Ammon's horn (tissue), 1 donor: Measurements from ENCODE around the gene PGK2.
"Not testable (repeated sequence)": the region's sequence is repeated elsewhere in the genome, so short reads cannot be mapped to it uniquely, and the experiment has no call there.

Experiments used
- DNase-seq: peaks from one replicate; pipeline ENCODE4 v3.0.0-alpha.2; 2016; ENCODE audit warnings: low spot score

PGK2 gene

DNA sequence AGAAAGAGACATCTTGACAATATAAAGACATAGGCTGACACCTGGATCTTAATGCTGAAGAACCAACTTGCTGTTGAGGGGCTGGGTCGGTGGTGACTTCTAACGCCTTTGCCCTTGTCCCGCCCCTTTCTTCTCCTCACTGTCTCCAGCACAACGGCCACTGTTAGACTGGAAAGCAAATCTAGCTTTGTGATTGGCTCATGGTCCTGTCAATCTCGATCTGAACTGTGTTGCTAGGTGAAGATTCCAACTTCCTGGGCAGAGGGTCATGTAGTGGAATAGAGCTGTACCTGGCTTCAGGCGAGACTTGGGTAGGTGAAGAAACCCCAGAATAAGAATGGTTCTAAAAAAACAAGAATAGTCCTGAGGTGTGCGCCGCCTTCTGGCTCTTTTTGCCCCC is at the start of gene PGK2:
TSS of gene PGK2 (minus strand) at position 110 of the 400 bp plus-strand sequence. CDS start at position 12, 98 bp downstream.
- no peak for DNase-seq

DNA sequence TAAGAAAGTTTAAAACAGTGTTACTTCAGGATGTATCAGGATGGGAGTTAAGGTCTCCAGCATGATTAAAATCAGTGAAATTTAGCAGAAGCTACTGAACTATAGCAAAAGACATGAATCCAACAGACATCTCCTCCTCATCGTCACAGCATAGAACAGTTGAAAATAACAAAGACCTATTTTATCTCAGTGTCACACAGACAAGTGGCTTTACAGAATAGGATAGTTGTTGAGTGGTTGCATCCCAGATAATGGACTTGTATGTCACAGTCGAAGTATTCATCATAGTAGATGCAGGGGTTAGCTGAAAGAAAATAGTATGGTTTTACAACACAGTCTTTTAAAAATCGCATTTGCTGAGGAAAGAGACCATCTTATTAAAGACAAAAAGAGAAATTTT is 48.1 kb upstream of the PGK2 start:
- no peak for DNase-seq

DNA sequence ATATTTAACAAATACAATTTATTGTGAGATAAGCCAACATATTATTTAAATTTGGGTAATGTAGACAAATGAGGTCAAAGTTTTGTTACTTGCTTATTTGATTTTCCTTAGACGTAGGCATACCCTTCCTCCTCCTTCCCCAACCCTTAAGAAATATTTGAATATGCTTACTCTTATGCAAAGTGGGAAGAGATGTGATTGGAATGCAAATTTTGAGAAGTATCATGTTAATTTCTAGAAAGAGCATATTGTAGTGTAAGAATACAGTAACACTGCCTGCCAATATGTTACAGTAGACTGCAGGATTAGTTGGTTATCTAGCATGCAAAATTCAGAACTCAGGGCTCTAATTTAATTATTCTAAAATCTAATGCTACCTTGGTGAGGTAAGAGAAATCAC is 46.3 kb upstream of the PGK2 start:
- DNase-seq = no peak

DNA sequence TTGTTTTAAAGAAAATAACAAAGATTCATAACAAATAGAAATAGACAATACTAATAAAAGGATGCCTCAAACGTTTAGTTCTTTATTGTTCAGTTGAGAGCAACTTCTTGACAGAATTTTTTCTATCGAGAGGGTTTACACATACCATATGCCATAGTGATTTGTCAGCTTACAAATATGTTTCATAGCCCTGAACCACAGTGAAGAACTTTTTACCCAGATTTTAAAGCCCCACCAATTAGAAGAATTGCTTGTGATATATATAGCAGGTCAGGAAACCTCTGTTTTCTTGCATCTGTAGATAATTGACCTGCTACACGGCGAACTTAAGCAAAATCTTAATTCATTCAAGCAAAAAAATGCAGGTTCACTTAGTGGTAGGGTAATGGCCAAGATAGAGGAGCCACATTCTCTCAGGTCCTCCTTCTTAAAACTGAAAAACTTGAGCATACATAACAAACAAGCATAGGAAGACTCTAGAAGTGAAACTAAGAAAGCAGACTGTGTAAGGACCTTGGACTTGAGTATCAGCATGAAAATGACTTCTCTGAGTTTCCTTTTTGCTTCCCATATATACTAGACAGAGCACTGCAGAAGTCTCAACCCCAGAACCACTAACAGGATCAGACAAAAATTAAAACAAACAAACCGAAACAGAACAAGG is 39.8 kb upstream of the PGK2 start:
- no peak for DNase-seq

DNA sequence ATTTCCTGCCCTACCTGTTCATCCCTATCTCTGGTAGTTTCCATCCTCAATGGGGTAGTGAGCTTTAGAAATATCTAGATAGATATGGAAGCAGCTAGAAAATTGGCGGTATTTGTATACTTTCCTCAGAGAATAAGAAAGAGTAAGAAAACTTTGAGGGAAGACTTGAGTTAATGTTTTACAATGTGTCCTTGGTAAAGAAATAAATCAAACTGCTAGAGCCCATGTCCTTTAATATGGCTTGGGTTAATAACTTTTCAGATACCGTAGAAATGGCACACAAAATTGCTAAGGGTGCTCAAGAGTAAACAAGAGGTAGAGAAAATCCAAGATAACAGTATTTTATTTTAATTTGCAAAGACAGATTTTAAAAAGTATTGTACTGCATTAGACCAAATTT is 28.1 kb upstream of the PGK2 start:
- no peak for DNase-seq

DNA sequence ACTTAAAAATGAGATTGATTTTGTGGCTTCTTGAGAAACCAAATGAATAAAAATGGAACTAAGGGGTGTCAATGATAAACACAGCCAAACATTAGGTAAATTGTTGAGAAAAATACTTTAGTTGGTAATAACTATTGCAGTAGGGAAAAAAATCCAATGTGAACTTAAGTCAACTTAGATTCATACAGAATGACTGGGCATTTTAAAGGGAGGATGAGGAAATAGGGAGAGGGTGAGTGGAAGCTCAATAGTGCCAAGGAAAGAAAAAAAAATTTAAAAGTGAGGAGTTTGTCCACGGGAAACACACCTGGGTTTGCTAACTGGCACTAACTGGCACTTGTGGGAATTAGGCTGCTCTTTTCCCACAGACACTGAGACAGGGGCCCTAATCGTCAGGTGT is 26.2 kb upstream of the PGK2 start:
- no peak for DNase-seq

DNA sequence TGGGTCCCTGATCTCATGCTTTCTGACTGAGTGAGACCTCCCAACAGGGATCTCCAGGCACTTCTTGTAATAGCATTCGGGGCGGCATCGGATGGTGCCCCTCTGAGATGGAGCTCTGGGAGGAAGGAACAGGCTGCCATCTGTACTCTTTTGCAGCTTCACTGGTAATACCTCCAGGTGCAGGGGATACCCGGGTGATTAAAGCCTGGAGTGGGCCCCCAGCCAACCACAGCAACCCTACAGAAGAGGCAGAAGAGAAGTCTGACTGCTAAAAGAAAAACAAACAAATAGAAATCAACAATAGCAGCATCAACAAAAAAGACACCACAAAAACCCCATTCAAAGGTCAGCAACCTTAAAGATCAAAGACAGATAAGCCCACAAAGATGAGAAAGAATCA is 19.1 kb upstream of the PGK2 start:
- DNase-seq = no peak

DNA sequence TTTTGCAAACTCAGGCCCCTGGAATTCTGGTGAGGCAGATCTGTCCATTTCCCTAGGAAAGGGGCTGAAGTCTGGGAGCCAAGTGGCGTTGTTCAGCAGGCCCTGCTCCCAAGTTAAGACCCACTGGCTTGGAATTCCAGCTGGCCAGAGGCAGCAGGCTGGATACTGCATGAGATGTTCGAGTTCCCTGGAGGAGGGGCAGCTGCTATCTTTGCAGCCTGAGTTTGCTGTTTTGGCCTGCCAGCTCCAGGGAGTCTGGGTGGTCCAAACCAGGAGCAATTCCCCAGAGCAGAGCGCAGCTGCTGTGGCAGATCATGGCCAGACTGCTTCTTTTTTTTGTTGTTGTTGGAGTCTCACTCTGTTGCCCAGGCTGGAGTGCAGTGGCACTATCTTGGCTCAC is 18.2 kb upstream of the PGK2 start:
- no peak for DNase-seq

DNA sequence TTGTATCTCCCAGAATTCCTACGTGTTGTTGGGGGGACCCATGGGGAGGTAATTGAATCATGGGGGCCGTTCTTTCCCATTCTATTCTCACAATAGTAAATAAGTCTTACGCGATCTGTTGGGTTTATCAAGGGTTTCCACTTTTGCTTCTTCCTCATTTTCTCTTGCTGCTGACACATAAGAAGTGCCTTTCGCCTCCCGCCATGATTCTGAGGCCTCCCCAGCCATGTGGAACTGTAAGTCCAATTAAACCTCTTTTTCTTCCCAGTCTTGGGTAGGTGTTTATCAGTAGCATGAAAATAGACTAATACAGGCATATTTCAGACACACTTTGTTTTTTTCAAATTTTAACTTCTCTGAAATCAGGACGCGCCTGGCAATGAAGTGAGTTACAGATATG is 14.4 kb upstream of the PGK2 start:
- no peak for DNase-seq

DNA sequence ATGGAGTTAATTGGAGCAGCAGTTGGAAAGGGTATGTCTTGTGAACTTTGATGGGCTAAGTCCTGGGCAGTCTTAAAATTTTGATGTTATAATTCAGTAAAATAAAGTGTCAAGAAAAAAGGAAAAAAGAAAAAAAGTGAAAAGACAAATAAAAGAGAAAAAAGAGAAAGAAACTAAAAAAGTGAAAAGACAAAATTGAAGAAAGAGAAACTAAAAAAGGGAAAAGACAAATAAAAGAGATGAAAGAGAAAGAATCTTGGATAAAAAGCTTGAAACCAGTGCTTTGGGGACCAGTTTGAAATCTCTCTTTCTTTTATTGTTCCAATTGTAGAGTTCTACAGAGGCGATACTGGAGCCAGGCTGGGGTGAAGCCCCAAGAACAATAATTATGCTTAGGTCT is 12.0 kb upstream of the PGK2 start:
- DNase-seq = no peak

DNA sequence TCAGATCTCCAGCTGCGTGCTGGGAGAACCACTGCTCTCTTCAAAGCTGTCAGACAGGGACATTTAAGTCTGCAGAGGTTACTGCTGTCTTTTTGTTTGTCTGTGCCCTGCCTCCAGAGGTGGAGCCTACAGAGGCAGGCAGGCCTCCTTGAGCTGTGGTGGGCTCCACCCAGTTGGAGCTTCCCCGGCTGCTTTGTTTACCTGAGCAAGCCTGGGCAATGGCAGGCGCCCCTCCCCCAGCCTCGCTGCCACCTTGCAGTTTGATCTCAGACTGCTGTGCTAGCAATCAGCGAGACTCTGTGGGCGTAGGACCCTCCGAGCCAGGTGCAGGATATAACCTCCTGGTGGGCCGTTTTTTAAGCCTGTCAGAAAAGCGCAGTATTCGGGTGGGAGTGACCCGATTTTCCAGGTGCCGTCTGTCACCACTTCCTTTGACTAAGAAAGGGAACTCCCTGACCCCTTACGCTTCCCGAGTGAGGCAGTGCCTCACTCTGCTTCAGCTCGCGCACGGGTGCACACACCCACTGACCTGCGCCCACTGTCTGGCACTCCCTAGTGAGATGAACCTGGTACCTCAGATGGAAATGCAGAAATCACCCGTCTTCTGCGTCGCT is 9.9 kb upstream of the PGK2 start:
- DNase-seq = not testable (repeated sequence)

DNA sequence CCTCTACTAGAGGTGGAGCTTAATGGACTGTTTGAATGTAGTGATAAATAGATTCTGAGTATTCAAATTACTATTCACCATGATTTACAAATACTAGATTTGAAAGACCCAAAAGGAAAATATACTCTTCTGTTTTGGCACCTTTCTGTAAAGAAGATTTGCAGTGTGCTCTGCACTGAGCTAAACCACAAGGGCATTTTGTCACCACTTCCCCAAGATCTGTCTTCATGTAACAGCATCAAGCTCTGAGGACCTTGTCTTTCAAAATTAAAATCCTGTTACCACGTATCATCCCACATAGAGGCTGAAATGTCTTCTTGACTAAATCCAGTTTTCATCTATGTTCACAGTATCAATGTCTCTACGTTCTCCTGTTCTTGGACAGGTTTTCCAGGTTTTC is 3.3 kb upstream of the PGK2 start:
- DNase-seq = no peak

DNA sequence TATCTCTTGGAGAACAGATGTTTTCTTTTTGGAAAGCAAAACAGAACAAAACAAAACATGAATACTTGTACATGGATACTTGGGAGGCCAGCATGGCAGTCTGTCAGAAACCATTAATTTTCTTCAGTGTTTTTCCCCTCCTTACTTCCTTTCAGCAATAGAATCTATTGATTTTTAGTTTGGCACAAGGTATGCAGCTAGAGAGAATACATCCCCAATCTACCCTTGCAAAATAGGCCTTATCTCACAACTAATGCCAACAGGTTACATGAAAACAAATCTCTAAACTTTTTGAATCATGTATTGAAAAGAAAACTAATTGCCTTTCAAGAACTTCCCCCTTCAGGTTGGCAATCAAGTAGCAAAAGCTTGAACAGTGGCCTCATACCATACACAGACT is 2.8 kb downstream of the PGK2 start:
- DNase-seq = no peak

DNA sequence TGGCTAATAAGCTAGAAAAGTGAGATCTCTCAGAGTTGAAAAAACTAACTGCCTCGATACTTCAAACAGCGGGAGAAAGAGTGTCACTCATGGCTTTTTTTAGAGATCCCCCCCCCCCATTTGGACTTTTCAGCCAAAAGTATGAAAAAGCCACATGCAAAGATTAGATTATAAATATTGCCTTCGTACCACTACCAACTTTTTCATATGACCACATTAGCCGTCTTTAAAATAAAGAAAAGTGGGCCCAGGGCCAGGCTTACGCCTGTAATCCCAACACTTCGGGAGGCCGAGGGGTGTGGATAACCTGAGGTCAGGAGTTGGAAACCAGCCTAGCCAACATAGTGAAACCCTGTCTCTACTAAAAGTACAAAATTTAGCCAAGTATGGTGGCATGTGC is 4.4 kb downstream of the PGK2 start:
- DNase-seq = no peak

DNA sequence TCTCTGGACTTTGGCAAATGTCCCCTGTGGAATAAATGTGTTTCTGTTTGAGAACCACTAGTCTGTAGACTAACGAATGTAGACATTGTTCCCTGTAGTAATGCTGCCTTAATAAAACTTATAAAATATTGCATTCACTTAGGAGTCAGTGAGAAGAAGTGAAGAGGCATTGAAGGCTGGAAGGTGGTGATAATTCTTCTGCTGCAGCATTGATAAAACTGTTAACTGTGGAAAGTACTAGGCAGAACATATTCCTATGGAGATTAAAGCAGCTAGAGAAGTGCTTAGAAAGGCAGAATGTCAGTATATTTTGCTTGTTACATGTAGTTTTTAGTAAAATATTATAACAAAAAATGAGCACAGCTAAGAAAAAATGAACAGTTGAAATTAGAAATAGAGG is 4.8 kb downstream of the PGK2 start:
- DNase-seq = no peak

DNA sequence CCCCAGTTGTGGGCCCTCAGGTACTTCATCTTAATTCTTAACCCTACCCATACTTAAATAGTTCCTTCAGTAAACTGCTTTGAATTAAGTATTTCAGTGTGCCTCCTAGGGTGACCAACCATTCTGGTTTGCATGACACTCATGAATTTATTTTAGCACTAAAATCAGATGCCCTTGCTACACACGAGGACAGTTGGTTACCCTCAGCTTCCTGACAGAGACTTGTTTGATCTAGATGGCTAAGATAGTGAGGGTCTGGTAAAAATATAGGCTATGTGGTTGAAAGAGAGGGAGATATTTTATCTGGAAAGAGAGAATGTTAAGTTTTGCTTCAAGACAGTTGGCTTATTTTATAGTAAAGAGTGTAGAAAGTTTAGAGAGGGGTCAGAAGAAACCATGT is 10.6 kb downstream of the PGK2 start:
- DNase-seq = no peak

DNA sequence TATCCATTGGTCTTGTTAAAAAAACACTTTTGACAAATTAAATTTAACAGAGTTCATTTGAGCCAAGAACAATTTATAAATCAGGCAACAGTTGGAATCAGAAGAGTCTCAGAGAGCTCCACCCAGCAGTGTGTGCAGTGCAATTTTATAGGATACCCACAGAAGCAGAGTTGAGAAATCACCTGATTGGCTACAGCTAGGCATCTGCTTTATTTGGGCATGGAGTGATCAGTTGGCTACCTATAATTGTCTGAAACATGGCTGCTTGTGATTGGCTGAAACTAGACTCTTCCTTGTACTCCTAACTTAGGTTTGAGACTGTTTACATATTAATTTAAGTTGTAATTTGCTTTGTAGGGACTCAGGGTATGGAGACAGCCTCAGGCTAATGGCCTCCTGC is 12.0 kb downstream of the PGK2 start:
- DNase-seq = no peak

DNA sequence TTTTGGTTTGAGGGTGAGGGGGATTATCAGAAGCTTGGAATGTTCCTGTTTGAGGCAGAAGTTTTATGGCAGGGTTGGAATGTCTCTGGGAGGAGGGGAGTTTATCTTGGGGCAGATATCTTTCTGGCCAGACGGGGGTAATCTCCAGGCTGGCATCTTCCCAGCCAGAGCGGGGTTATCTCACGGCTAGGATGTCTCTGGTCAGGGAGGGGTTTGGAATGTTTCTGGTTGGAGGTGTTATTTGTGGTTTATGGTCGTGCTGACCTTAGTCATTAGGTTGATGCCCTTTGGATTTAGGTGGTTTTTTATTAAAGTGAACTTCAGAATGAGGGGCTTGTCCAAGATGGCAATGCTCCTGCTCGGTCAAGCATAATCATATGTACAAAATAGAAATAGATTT is 14.8 kb downstream of the PGK2 start:
- DNase-seq = no peak

DNA sequence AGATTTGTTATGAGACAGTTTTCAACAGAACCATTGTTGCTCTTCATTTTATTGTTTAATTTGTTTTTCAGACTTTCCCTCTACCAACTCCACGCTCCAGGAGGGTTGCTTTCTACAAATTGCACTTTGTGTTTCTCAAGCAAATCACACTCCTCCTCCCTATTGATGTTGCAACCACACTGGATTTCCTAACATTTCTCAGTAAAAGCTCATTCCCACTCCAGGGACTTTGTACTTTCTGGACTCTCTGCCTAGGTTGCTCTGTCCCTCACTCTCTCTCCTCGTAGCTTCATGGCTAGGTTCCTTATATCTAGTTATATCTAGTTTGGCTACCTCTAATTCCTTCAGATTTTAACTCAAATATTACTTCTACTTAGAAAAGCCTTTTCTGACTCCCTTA is 20.3 kb downstream of the PGK2 start:
- DNase-seq = no peak

DNA sequence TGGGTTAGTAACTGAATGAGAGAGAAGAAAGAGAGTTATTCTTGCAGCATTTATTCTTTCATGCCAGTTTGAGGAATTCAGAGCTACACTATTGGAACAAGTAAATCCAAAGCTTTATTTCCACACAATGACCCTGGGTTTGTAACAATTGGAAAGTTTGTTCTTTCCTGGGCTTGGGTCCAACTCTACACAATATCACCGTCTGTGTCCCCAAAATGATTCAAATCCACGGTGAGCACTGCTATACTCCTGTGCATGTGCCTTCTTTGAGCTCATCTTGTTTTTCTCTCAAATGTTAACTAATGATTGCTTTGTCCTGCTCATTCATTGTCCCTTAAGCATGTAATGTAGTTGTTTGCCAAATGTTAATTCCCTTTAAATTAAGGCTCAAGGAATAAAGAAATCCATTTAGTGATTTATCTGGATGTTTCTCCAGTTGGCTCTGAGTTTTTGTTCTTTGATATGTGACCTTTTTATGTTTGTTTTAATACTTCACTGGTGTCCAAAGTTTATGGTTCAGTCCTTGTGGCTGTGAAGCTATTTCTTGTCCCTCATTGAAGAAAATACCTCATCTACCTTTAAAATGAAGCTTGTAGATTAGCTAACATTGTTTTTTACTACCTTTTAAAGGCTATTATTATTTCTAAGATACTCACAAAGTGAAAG is 22.4 kb downstream of the PGK2 start:
- DNase-seq = peak; percentile 16

DNA sequence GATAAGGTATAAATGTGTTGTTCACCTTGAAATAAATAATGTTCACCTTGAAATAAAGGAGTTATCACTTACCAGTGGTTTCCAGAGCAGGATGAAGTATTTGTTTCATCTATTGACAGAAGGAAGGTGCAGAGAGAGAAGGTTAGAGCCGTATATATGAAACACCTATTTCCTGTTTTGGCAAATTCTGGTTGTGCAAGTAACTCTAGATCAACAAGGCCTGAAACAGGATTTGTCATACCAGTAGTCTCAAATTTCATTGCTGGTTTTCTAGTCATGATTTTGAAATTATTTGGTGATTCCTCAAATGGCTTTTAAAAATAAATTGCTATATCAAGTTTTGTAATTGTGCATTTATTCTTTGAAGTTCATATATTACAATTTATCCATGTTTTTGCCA is 42.8 kb downstream of the PGK2 start, which contains the start of gene CRISP3:
TSS of gene CRISP3 (minus strand) at position 130 of the 400 bp plus-strand sequence. CDS start at position 109, 21 bp downstream.
- DNase-seq = no peak

DNA sequence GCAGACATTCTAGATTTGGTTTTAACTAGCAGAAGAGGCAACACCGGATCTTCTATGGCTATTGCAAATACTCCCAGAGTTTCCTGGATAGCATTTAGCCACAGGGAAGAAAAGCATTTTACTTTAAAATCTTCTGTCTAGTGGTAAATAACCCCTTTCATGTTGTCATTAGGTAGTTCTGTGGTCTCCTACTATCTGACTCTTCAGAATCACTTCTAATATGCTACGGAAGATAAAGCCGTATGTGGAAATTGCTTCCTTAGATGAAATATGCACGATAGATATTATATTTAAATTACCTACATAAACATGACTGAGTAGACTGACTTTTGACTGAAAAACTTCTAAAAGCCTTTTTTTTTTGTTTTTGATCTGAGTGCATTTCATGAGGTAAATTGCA is 43.7 kb downstream of the PGK2 start:
- DNase-seq = no peak

DNA sequence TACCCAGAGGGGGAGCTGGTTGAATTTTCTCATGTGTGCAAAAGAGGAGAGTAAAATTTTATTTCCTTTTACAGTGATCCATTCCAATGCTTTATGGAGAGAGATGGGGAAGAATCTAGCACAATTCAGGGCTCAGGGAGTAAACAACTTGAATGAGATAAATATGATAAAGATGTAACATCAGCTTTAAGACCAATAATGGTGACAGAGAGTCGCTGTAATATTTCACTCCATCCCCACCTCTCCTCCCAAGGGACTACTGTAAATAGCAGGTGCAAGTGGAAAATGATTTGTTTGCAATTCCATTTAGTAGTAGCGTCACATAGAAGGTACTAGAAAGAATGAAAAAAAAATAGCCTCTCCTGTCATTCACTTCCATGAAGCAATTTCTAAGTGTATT is 47.7 kb downstream of the PGK2 start:
- DNase-seq = no peak
